DOHH2 (cell line): ENCODE data around the gene TNRC6C.

Experiments
- H3F3A ChIP-seq: fragments of 200-600 bp; sonication (generic), shearing (Covaris generic); 2 replicates; pipeline ENCODE4 v1.6.0; 2016; ENCODE audit warnings: antibody characterized with exemption, mild to moderate bottlenecking; ENCODE audit not compliant: control insufficient read depth, insufficient read depth
- H3K27ac ChIP-seq: fragments of 200-600 bp; sonication (generic); 2 replicates; pipeline ENCODE4 v1.5.1; 2014; ENCODE audit warnings: low read depth, mild to moderate bottlenecking, low read length, moderate library complexity
- H3K27me3 ChIP-seq: fragments of 200-600 bp; sonication (generic); 2 replicates; pipeline ENCODE4 v1.6.1; 2014; ENCODE audit warnings: mild to moderate bottlenecking, low read length, mixed read lengths; ENCODE audit not compliant: control insufficient read depth
- H3K36me3 ChIP-seq: fragments of 200-600 bp; sonication (generic); 2 replicates; pipeline ENCODE4 v1.6.1; 2014; ENCODE audit warnings: mild to moderate bottlenecking, low read length, moderate library complexity, mixed read lengths; ENCODE audit not compliant: control insufficient read depth
- H3K4me1 ChIP-seq: fragments of 200-600 bp; sonication (generic); 2 replicates; pipeline ENCODE4 v1.6.1; 2014; ENCODE audit warnings: mild to moderate bottlenecking, low read length, mixed read lengths; ENCODE audit not compliant: control insufficient read depth
- H3K4me2 ChIP-seq: fragments of 200-600 bp; sonication (generic); 2 replicates; pipeline ENCODE4 v1.6.0; 2014; ENCODE audit warnings: mild to moderate bottlenecking, low read length, moderate library complexity
- H3K4me3 ChIP-seq: fragments of 200-600 bp; sonication (generic); 2 replicates; pipeline ENCODE4 v1.5.1; 2014; ENCODE audit warnings: mild to moderate bottlenecking, low read length, mixed read lengths
- H3K79me2 ChIP-seq: fragments of 200-600 bp; sonication (generic); 2 replicates; pipeline ENCODE4 v1.6.1; 2014; ENCODE audit warnings: mild to moderate bottlenecking, low read length, mixed read lengths; ENCODE audit not compliant: control insufficient read depth
- H3K9me2 ChIP-seq: fragments of 200-600 bp; sonication (generic); replicated peaks from 2 replicates; pipeline ENCODE4 v1.6.1; 2014; ENCODE audit warnings: mild to moderate bottlenecking, low read length, mixed read lengths; ENCODE audit not compliant: control insufficient read depth
- H3K9me3 ChIP-seq: fragments of 200-600 bp; sonication (generic); 2 replicates; pipeline ENCODE4 v1.6.1; 2014; ENCODE audit warnings: antibody characterized with exemption, low read length, mixed read lengths; ENCODE audit not compliant: control insufficient read depth, insufficient read depth
- H4K20me1 ChIP-seq: fragments of 200-600 bp; sonication (generic); 2 replicates; pipeline ENCODE4 v1.6.0; 2014; ENCODE audit warnings: low read depth, mild to moderate bottlenecking, antibody characterized with exemption, low read length, moderate library complexity; ENCODE audit not compliant: control insufficient read depth, insufficient read depth
- EZH2phosphoT487 ChIP-seq: fragments of 200-600 bp; sonication (generic); IDR thresholded peaks from 2 replicates; pipeline ENCODE4 v1.6.1; 2017; ENCODE audit warnings: borderline replicate concordance, mild to moderate bottlenecking, antibody characterized with exemption, low read length, moderate library complexity, mixed read lengths
- TF ChIP-seq, protein P1 (sequence below): fragments of 200-600 bp; sonication (generic); IDR thresholded peaks from one replicate; pipeline ENCODE4 v1.5.1; 2014; ENCODE audit warnings: antibody characterized with exemption, mild to moderate bottlenecking, low read depth, low read length; ENCODE audit not compliant: poor library complexity, severe bottlenecking

TNRC6C gene

GRCh38 chr17:78086740-78087139, 128.2 kb downstream of the TNRC6C start:
- no peak overlapping the region for H3K27ac ChIP-seq
- no peaks in the 10 kb centered on the region for H3K27me3 ChIP-seq
- H3K79me2 ChIP-seq = no peaks in the 10 kb centered on the region
- no peak overlapping the region for H3K4me2 ChIP-seq
- H3K36me3 ChIP-seq = peaks cover 19% of the 10 kb centered on the region; the same call in 1 of the 2 replicates
- H4K20me1 ChIP-seq = no peaks in the 10 kb centered on the region
- no peaks in the 10 kb centered on the region for H3K9me2 ChIP-seq
- TF ChIP-seq EZH2phosphoT487 = no peak
- TF ChIP-seq, protein P1, sequence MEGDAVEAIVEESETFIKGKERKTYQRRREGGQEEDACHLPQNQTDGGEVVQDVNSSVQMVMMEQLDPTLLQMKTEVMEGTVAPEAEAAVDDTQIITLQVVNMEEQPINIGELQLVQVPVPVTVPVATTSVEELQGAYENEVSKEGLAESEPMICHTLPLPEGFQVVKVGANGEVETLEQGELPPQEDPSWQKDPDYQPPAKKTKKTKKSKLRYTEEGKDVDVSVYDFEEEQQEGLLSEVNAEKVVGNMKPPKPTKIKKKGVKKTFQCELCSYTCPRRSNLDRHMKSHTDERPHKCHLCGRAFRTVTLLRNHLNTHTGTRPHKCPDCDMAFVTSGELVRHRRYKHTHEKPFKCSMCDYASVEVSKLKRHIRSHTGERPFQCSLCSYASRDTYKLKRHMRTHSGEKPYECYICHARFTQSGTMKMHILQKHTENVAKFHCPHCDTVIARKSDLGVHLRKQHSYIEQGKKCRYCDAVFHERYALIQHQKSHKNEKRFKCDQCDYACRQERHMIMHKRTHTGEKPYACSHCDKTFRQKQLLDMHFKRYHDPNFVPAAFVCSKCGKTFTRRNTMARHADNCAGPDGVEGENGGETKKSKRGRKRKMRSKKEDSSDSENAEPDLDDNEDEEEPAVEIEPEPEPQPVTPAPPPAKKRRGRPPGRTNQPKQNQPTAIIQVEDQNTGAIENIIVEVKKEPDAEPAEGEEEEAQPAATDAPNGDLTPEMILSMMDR = no peak
- no peaks in the 10 kb centered on the region for H3F3A ChIP-seq
- H3K9me3 ChIP-seq = no peaks in the 10 kb centered on the region
- no peaks in the 10 kb centered on the region for H3K4me1 ChIP-seq
- no peak overlapping the region for H3K4me3 ChIP-seq

- Histone ChIP-seq H3K9me2 (no peaks in the 10 kb centered on the region), H3K9me3 (no peaks in the 10 kb centered on the region), H3K27ac (no peak overlapping the region), H3K4me3 (no peak overlapping the region), H3K4me2 (no peak overlapping the region), H4K20me1 (no peaks in the 10 kb centered on the region), H3K79me2 (no peaks in the 10 kb centered on the region), H3F3A (no peaks in the 10 kb centered on the region), H3K4me1 (no peaks in the 10 kb centered on the region), H3K36me3 (peaks cover 33% of the 10 kb centered on the region), H3K27me3 (no peaks in the 10 kb centered on the region)
- no peak for TF ChIP-seq EZH2phosphoT487
- TF ChIP-seq, protein P1 = no peak
Measured at GRCh38 chr17:78088529-78088928, 130.0 kb downstream of the TNRC6C start.

- Histone ChIP-seq H3K27ac (no peak overlapping the region), H3K36me3 (peaks cover 39% of the 10 kb centered on the region), H3K9me2 (no peaks in the 10 kb centered on the region)
Measured at GRCh38 chr17:78089576-78090281, 131.2 kb downstream of the TNRC6C start.

More at GRCh38 chr17:78089576-78090281, 131.2 kb downstream of the TNRC6C start:
- no peak overlapping the region for H3K4me3 ChIP-seq
- H3K27me3 ChIP-seq = no peaks in the 10 kb centered on the region
- no peak overlapping the region for H3K4me2 ChIP-seq
- H3K9me3 ChIP-seq = no peaks in the 10 kb centered on the region
- TF ChIP-seq EZH2phosphoT487 = no peak
- TF ChIP-seq, protein P1 = no peak
- H3K79me2 ChIP-seq = no peaks in the 10 kb centered on the region
- H3F3A ChIP-seq = no peaks in the 10 kb centered on the region
- no peaks in the 10 kb centered on the region for H3K4me1 ChIP-seq
- no peaks in the 10 kb centered on the region for H4K20me1 ChIP-seq
